Ovary (tissue), 9 donors: ENCODE data around the gene ELOA. TPM values are rescaled to one million over a fixed set of nuclear protein-coding genes. Genes with fewer than 3 reads are reported as not detected.

Source experiments
- DNase-seq, 5 donors: peaks; one replicate each; pipeline ENCODE4 v3.0.0-alpha.2; 2019 to 2020
- H3K27ac ChIP-seq, 2 donors: fragments of 200-600 bp; one replicate each; pipeline versions ENCODE4 v1.5.1 to v1.8.0; 2019 to 2022
- H3K27me3 ChIP-seq: fragments of 200-600 bp; one replicate; pipeline ENCODE4 v1.8.0; 2022
- H3K36me3 ChIP-seq: fragments of 200-600 bp; sonication (generic); one replicate; pipeline ENCODE4 v1.5.1; 2019
- H3K4me1 ChIP-seq: one replicate; pipeline ENCODE4 v1.8.1; 2013; ENCODE audit warnings: mild to moderate bottlenecking, moderate library complexity; ENCODE audit not compliant: insufficient read depth
- H3K4me3 ChIP-seq: fragments of 200-600 bp; sonication (generic); one replicate; pipeline ENCODE4 v1.5.1; 2017
- H3K9me3 ChIP-seq, 2 donors: fragments of 200-600 bp in 1 of 2; sonication (generic) in 1 of 2; one replicate each; pipeline versions ENCODE4 v1.5.1 to v1.8.1; 2013 to 2019; ENCODE audit warnings: mild to moderate bottlenecking in 1 of 2, moderate library complexity in 1 of 2
- EP300 ChIP-seq: sonication (generic); formaldehyde crosslinking; IDR thresholded peaks from one replicate; pipeline ENCODE4 v1.6.1; 2017; ENCODE audit warnings: antibody characterized with exemption
- POLR2A ChIP-seq: fragments of 450-650 bp; IDR thresholded peaks from one replicate; pipeline ENCODE4 v1.6.1; 2017; ENCODE audit warnings: antibody characterized with exemption, mild to moderate bottlenecking, moderate library complexity
- WGBS, 3 donors: extraction: QIAGEN DNeasy Blood & Tissue Kit in 1 of 3; methylation state at CpG; one replicate each; pipeline versions ENCODE4 v1.1.5 to v1.1.7; 2013 to 2017; 5-methylcytosine and 5-hydroxymethylcytosine counted together
- intact Hi-C, 4 donors: fragments of 100-400 bp; cut with DNase I; formaldehyde crosslinking; loops; one replicate each; pipeline versions ENCODE4 v1.11.0 to v1.15.1; 2022 to 2023
- polyA plus RNA-seq, 2 donors: library from polyadenylated mRNA; stranded (reverse); fragments of 200-250 nt in 1 of 2; fragments of 350-450 nt in 1 of 2; fragmentation: Illumina TruSeq in 1 of 2; extraction: RNeasy Lipid Tissue Mini Kit (QIAGEN cat#74804) in 1 of 2; gene quantifications; one replicate each; pipeline ENCODE4 v1.2.3, GENCODE V29; 2013 to 2014
- total RNA-seq, 7 donors: library from RNA; depleted of rRNA in 2 of 7; stranded (reverse); fragments of >200 nt in 2 of 7; fragmentation: NEBNext Ultra II Directional in 3 of 7; extraction: Animal tissue kit (Norgen Biotek cat#: 25700) in 3 of 7; gene quantifications; one replicate each; pipeline versions ENCODE4 v1.1.0 to v1.2.4, GENCODE V29; 2016 to 2023
- TF ChIP-seq, protein P1 (sequence below), 3 donors: fragments of 450-650 bp in 2 of 3; fragments of 200-600 bp in 1 of 3; IDR thresholded peaks; one replicate each; pipeline versions ENCODE4 v1.5.1 to v1.8.0; 2016 to 2022; ENCODE audit warnings: antibody characterized with exemption in 3 of 3, mild to moderate bottlenecking in 1 of 3
- donor health status: DM: no; HTN: no; CAD: no; lungs with moderate emphysema.
- donor health status: DM: no; HTN: no; CAD: no.
- donor health status: Bipolar disorder and iron deficiency.
- donor health status: DM: yes; HTN: yes; CAD: no.
- donor health status: DM: no; HTN: no; CAD: no.
- donor health status: DM: yes; HTN: yes; CAD: no.

The ELOA gene
- total and polyA plus RNA-seq, 9 donors: 13.0 to 38.0 (median 27.3) TPM

DNA sequence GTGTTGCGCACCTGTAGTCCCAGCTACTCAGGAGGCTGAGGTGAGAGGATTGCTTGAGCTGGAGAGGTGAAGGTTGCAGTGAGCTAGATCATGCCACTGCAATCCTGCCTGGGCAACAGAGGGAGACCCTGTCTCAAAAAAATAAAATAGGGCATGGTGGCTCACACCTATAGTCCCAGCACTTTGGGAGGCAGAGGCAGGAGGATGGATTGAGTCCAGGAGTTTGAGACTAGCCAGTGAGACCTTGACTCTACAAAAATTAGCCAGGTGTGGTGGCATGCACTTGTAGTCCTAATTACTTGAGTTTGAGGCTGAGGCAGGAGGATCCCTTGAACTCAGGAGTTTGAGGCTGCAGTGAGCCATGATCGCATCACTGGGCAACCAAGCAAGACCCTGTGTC, 42.0 kb upstream of the ELOA start:
- intact Hi-C loops: no loop called here
- TF ChIP-seq, protein P1, sequence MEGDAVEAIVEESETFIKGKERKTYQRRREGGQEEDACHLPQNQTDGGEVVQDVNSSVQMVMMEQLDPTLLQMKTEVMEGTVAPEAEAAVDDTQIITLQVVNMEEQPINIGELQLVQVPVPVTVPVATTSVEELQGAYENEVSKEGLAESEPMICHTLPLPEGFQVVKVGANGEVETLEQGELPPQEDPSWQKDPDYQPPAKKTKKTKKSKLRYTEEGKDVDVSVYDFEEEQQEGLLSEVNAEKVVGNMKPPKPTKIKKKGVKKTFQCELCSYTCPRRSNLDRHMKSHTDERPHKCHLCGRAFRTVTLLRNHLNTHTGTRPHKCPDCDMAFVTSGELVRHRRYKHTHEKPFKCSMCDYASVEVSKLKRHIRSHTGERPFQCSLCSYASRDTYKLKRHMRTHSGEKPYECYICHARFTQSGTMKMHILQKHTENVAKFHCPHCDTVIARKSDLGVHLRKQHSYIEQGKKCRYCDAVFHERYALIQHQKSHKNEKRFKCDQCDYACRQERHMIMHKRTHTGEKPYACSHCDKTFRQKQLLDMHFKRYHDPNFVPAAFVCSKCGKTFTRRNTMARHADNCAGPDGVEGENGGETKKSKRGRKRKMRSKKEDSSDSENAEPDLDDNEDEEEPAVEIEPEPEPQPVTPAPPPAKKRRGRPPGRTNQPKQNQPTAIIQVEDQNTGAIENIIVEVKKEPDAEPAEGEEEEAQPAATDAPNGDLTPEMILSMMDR (IDR thresholded peaks at IDR 0.05): no peak
- TF ChIP-seq POLR2A (no peak), EP300 (no peak)
- DNase-seq: no peak
- H3K4me3 ChIP-seq: no peak overlapping the region
- H3K36me3 ChIP-seq: no peaks in the 10 kb centered on the region
- H3K9me3 ChIP-seq: no peaks in the 10 kb centered on the region
- 95 to 100% (median 98%) methylated on average over 2 of the region's 2 CpGs for WGBS, 3 donors
- no peaks in the 10 kb centered on the region for H3K27me3 ChIP-seq
- no peak overlapping the region for H3K27ac ChIP-seq
- H3K4me1 ChIP-seq: peaks cover 3% of the 10 kb centered on the region

- DNase-seq: peak in 1 of 5 donors; percentile 23
These were observed 41.3 kb upstream of the ELOA start for GRCh38 chr1:23701996-23702395.

GRCh38 chr1:23704834-23705495, 38.3 kb upstream of the ELOA start:
- Histone ChIP-seq H3K9me3 (no peaks in the 10 kb centered on the region), H3K27ac (no peak overlapping the region), H3K27me3 (no peaks in the 10 kb centered on the region), H3K36me3 (no peaks in the 10 kb centered on the region), H3K4me1 (no peaks in the 10 kb centered on the region), H3K4me3 (no peak overlapping the region)
- WGBS, 3 donors: 76 to 82% (median 79%) methylated on average over 6 of the region's 6 CpGs
- TF ChIP-seq POLR2A: no peak
- TF ChIP-seq, protein P1 (IDR thresholded peaks at IDR 0.05): no peak
- TF ChIP-seq EP300: no peak
- no peak for DNase-seq
- intact Hi-C loops: no loop called here

More at GRCh38 chr1:23701996-23702395, 41.3 kb upstream of the ELOA start:
- no peak overlapping the region for H3K4me3 ChIP-seq
- no peaks in the 10 kb centered on the region for H3K9me3 ChIP-seq
- TF ChIP-seq POLR2A (no peak), EP300 (no peak)
- TF ChIP-seq, protein P1 (IDR thresholded peaks at IDR 0.05): no peak
- H3K36me3 ChIP-seq: no peaks in the 10 kb centered on the region
- intact Hi-C loops: no loop called here
- H3K27ac ChIP-seq: no peak overlapping the region
- no peaks in the 10 kb centered on the region for H3K27me3 ChIP-seq
- 30 to 46% (median 40%) methylated on average over 5 of the region's 5 CpGs for WGBS, 3 donors
- peaks cover 3% of the 10 kb centered on the region for H3K4me1 ChIP-seq

DNA sequence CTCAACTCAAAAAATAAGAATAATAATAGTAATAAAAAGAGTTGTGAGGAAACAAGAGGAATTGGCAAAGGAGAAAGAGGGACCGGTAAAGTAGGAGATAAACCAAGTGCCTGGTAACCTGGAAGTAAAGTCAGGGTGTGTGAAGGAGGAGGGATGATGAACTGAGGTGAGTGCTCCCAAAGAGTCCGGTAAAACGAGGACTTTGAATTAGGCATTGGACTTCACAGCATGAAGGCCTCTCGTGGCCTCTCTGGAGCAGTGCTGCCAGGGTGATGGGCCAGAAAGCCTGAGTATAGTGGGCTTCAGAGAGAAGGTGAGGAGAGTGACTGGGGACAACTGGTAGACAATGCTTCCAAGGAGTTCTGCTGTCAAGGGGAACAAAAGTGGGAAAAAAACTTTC, 34.0 kb upstream of the ELOA start:
- Histone ChIP-seq H3K27ac (no peak overlapping the region), H3K9me3 (no peaks in the 10 kb centered on the region), H3K4me3 (no peak overlapping the region), H3K4me1 (no peaks in the 10 kb centered on the region), H3K36me3 (no peaks in the 10 kb centered on the region), H3K27me3 (no peaks in the 10 kb centered on the region)
- TF ChIP-seq EP300 (no peak), POLR2A (no peak)
- TF ChIP-seq, protein P1 (IDR thresholded peaks at IDR 0.05): no peak
- WGBS, 3 donors: 87 to 90% (median 89%) methylated on average over 4 of the region's 4 CpGs
- DNase-seq: no peak
- intact Hi-C loops: no loop called here
